ENCODE data around the gene SPEM2. TPM values are rescaled to one million over a fixed set of nuclear protein-coding genes. Genes with fewer than 3 reads are reported as not detected.

SPEM2 gene
- total RNA-seq, 6 donors from 2014 or later: not detected

DNA sequence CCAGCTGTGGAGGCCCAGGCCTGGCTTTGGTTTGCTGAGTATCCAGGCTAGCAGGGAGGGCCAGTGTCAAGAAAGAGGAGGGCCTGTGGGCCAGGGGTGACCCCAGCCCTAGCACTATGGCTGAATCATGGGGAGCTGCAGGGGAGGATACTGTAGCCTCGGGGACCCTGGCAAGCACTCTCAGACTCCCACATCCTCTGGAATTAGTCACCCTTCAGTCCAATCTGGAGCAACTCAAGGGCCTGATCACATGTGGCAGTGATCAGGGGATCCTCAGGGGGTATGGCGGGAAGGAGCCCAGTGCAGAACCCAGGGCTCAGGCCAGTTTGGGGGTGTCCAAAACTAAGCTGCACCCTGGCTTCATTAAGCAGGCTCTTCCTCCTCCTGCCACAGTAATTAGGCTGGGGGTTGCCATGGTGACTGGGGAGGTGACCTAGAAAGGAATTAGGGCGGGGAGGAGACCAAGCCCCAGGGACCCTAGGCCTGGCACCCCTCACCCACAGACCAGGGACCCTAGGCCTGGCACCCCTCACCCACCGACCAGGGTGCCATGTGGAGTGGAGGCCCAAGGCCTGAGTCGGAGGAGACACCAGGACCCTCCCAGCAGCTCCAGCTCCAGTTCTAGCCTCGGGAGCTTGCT, 11.9 kb upstream of the SPEM2 start:
- Histone ChIP-seq H3K27me3 (no peaks in the 10 kb centered on the region), H3K4me3 (no peak overlapping the region), H3K27ac (no peak overlapping the region), H3K36me3 (peaks cover 0 to 14% (median 6%) of the 10 kb centered on the region in 4 donors), H3K4me1 (no peaks in the 10 kb centered on the region), H3K9me3 (no peaks in the 10 kb centered on the region)
- DNase-seq: no peak
- TF ChIP-seq EP300 (IDR thresholded peaks at IDR 0.05) (no peak), POLR2AphosphoS5 (IDR thresholded peaks at IDR 0.05) (no peak), POLR2A (IDR thresholded peaks at IDR 0.05) (no peak)
- TF ChIP-seq, protein P1, sequence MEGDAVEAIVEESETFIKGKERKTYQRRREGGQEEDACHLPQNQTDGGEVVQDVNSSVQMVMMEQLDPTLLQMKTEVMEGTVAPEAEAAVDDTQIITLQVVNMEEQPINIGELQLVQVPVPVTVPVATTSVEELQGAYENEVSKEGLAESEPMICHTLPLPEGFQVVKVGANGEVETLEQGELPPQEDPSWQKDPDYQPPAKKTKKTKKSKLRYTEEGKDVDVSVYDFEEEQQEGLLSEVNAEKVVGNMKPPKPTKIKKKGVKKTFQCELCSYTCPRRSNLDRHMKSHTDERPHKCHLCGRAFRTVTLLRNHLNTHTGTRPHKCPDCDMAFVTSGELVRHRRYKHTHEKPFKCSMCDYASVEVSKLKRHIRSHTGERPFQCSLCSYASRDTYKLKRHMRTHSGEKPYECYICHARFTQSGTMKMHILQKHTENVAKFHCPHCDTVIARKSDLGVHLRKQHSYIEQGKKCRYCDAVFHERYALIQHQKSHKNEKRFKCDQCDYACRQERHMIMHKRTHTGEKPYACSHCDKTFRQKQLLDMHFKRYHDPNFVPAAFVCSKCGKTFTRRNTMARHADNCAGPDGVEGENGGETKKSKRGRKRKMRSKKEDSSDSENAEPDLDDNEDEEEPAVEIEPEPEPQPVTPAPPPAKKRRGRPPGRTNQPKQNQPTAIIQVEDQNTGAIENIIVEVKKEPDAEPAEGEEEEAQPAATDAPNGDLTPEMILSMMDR (IDR thresholded peaks at IDR 0.05): no peak
- 87 to 90% methylated on average over 6 of the region's 6 CpGs for WGBS, 2 donors
- no peak for ATAC-seq (ENCODE audit: low FRiP score in 2 of 2)

DNA sequence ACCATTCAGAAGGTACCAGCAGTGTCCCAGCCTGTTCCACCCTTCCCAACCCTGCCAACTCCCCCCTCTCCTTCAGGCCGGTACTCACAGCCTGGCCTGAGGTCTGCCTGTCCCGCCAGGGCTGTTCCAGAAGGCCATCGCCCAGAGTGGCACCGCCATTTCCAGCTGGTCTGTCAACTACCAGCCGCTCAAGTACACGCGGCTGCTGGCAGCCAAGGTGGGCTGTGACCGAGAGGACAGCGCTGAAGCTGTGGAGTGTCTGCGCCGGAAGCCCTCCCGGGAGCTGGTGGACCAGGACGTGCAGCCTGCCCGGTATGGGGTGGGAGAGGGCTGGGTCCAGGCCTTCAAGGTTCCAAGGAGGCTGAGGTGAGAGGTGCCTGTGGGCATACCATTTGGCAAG, 10.6 kb upstream of the SPEM2 start:
- TF ChIP-seq POLR2A (IDR thresholded peaks at IDR 0.05): no peak
- DNase-seq: peak in 1 of 2 donors; percentile 69
- no peaks in the 10 kb centered on the region for H3K4me1 ChIP-seq
- WGBS, 2 donors: 86 to 87% methylated on average over 5 to 14 of the region's 14 CpGs
- H3K27me3 ChIP-seq: no peaks in the 10 kb centered on the region
- H3K27ac ChIP-seq: no peak overlapping the region
- no peak overlapping the region for H3K4me3 ChIP-seq
- ATAC-seq (ENCODE audit: low FRiP score in 2 of 2): no peak
- no peaks in the 10 kb centered on the region for H3K9me3 ChIP-seq
- H3K36me3 ChIP-seq: peaks cover 0 to 11% (median 3%) of the 10 kb centered on the region in 4 donors

DNA sequence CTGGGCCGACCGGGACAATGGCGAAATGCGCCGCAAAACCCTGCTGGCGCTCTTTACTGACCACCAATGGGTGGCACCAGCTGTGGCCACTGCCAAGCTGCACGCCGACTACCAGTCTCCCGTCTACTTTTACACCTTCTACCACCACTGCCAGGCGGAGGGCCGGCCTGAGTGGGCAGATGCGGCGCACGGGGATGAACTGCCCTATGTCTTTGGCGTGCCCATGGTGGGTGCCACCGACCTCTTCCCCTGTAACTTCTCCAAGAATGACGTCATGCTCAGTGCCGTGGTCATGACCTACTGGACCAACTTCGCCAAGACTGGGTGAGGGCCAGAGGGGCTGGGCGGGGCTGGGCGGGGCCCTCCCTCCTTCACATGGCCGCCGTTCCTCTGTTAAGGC, 9.6 kb upstream of the SPEM2 start:
- ATAC-seq (ENCODE audit: low FRiP score in 2 of 2): no peak
- Histone ChIP-seq H3K9me3 (no peaks in the 10 kb centered on the region), H3K4me1 (no peaks in the 10 kb centered on the region), H3K4me3 (no peak overlapping the region), H3K36me3 (peaks cover 0 to 11% (median 3%) of the 10 kb centered on the region in 4 donors), H3K27me3 (no peaks in the 10 kb centered on the region), H3K27ac (no peak overlapping the region)
- WGBS, 2 donors: 88 to 90% methylated on average over 21 to 23 of the region's 23 CpGs
- TF ChIP-seq POLR2A (IDR thresholded peaks at IDR 0.05) (no peak), POLR2AphosphoS5 (IDR thresholded peaks at IDR 0.05) (no peak), EP300 (IDR thresholded peaks at IDR 0.05) (no peak)
- TF ChIP-seq, protein P1 (IDR thresholded peaks at IDR 0.05): no peak
- peak in 1 of 2 donors; percentile 81 for DNase-seq

DNA sequence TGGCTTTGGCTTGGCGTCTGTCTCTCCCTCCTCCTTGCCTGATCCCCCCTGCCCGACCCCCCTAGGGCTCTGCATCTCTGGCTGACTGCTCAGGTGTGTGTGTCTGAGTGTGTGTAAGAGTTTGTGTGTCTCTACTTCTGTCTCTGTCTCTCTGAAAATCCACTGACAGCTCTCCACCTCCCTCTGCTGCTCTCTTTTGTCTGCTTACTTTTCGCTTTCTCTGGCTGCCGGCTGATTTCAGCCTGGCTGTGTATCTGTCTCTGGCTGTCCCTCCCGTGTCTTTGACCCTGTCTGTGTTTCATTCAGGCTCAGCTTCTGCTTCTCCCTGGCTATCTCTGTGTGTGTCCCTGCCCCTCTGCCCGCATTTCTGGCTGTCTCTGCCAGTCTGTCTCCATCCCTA, 9.1 kb upstream of the SPEM2 start:
- Histone ChIP-seq H3K4me1 (no peaks in the 10 kb centered on the region), H3K36me3 (peaks cover 0 to 11% (median 3%) of the 10 kb centered on the region in 4 donors), H3K4me3 (no peak overlapping the region), H3K27me3 (no peaks in the 10 kb centered on the region), H3K27ac (no peak overlapping the region), H3K9me3 (no peaks in the 10 kb centered on the region)
- TF ChIP-seq POLR2AphosphoS5 (IDR thresholded peaks at IDR 0.05) (no peak), POLR2A (IDR thresholded peaks at IDR 0.05) (no peak), EP300 (IDR thresholded peaks at IDR 0.05) (no peak)
- TF ChIP-seq, protein P1 (IDR thresholded peaks at IDR 0.05): no peak
- DNase-seq (no peak), ATAC-seq (ENCODE audit: low FRiP score in 2 of 2) (no peak)
- 79 to 84% methylated on average over 6 of the region's 6 CpGs for WGBS, 2 donors

DNA sequence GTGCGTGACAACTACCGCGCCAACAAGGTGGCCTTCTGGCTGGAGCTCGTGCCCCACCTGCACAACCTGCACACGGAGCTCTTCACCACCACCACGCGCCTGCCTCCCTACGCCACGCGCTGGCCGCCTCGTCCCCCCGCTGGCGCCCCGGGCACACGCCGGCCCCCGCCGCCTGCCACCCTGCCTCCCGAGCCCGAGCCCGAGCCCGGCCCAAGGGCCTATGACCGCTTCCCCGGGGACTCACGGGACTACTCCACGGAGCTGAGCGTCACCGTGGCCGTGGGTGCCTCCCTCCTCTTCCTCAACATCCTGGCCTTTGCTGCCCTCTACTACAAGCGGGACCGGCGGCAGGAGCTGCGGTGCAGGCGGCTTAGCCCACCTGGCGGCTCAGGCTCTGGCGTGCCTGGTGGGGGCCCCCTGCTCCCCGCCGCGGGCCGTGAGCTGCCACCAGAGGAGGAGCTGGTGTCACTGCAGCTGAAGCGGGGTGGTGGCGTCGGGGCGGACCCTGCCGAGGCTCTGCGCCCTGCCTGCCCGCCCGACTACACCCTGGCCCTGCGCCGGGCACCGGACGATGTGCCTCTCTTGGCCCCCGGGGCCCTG, 8.3 kb upstream of the SPEM2 start:
- H3K4me1 ChIP-seq: no peaks in the 10 kb centered on the region
- H3K27me3 ChIP-seq: no peaks in the 10 kb centered on the region
- H3K9me3 ChIP-seq: no peaks in the 10 kb centered on the region
- ATAC-seq (ENCODE audit: low FRiP score in 2 of 2) (no peak), DNase-seq (peak in 1 of 2 donors; percentile 83)
- TF ChIP-seq POLR2AphosphoS5 (IDR thresholded peaks at IDR 0.05) (no peak), POLR2A (IDR thresholded peaks at IDR 0.05) (no peak), EP300 (IDR thresholded peaks at IDR 0.05) (no peak)
- TF ChIP-seq, protein P1 (IDR thresholded peaks at IDR 0.05): no peak
- peaks cover 0 to 11% (median 3%) of the 10 kb centered on the region in 4 donors for H3K36me3 ChIP-seq
- H3K27ac ChIP-seq: no peak overlapping the region
- WGBS, 2 donors: 94 to 95% methylated on average over 32 to 51 of the region's 54 CpGs
- no peak overlapping the region for H3K4me3 ChIP-seq

Data from upper lobe of left lung (tissue), 6 donors.